HG02885 (cell line): ENCODE results near the gene GTPBP1.

ENCODE experiments used
- ATAC-seq: cut with Tn5 transposase; IDR thresholded peaks from one replicate; pipeline ENCODE4 v1.9.1; 2021; ENCODE audit warnings: mild to moderate bottlenecking; ENCODE audit not compliant: unreplicated experiment, poor library complexity

The GTPBP1 gene

DNA sequence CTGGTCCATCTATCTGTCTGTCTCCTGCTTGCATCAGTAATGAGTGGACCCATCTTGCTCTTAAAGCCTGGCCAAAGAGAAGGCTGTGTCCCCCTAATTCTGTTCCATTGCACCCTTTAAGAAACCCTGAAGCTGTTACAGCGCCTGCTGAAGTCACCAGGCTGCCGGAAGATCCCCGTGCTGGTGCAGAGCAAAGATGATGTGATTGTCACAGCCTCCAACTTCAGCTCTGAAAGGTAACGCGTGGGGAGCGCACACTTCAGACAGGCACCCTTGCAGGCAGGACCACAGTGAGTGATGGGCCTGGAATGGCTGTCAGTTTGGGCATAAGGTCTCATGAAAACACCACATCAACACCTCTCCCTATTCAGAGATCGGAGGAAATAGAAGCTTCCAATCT is 18.4 kb downstream of the GTPBP1 start:
- no peak for ATAC-seq

- ATAC-seq = no peak
Observed at GRCh38 chr22:38724926-38725571, 19.3 kb downstream of the GTPBP1 start.

GRCh38 chr22:38725900-38726655 is 20.3 kb downstream of the GTPBP1 start:
- ATAC-seq = no peak

GRCh38 chr22:38727123-38727522 is 21.4 kb downstream of the GTPBP1 start:
- ATAC-seq = no peak

GRCh38 chr22:38727530-38728451 is 22.0 kb downstream of the GTPBP1 start:
- no peak for ATAC-seq

- no peak for ATAC-seq
Observed at GRCh38 chr22:38728871-38729796, 23.4 kb downstream of the GTPBP1 start.

GRCh38 chr22:38729946-38730345 is 24.2 kb downstream of the GTPBP1 start:
- ATAC-seq = no peak

DNA sequence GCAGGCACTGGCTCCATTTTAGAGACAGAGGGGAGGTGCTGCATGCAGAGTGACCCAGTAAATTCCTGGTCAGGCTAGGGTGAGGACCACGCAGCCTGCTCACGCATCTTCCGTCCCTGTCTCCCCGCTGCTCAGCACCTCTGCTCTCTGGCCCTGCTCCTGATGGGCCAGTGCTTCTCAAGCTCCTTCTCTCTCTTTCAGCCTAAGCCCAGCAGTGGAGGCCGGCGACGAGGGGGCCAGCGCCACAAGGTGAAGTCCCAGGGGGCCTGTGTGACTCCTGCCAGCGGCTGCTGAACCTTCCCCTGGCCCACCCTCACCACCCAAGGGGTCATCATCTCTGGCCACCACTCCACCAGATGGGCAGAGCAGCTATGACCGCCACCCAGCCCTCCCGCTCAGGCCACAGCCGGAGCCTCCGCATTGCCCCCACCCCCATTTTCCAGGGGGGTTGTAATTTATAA is 24.7 kb downstream of the GTPBP1 start:
- ATAC-seq = no peak

DNA sequence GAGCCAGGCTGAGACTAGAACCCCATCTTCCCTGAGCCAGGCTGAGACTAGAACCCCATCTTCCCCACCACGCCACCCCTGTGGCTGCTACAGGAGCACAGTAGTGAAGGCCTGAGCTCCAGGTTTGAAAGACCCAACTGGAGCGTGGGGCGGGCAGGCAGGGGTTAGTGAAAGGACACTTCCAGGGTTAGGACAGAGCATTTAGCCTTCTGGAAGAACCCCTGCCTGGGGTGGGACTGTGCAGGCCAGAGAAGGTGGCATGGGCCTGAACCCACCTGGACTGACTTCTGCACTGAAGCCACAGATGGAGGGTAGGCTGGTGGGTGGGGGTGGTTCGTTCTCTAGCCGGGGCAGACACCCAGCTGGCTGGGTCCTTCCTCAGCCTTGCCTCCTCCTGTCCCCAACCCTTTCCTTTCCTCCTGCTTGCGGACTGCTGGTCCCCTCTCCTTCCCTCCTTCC is 26.0 kb downstream of the GTPBP1 start:
- no peak for ATAC-seq

- ATAC-seq = no peak
Observed at GRCh38 chr22:38732251-38732815, 26.6 kb downstream of the GTPBP1 start.

DNA sequence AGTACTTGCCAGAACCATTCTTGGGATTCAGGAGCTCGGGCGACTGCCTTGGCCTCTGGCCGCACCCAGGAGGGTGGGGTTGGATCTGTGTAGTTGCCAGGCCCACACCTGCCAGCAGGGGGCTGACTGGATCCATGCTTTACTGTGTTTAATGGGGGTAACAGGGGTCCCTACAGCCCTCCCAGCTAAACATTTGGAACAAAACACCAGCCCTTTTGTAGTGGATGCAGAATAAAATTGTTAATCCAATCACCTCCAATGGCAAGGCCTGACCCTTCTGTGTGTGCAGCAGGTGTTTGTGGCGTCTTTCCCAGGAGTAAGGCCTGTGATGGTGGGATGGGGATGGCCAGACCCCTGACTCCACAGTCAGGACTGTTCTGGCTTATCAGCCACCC is 27.6 kb downstream of the GTPBP1 start:
- no peak for ATAC-seq

GRCh38 chr22:38733724-38734381 is 28.1 kb downstream of the GTPBP1 start:
- ATAC-seq = no peak

DNA sequence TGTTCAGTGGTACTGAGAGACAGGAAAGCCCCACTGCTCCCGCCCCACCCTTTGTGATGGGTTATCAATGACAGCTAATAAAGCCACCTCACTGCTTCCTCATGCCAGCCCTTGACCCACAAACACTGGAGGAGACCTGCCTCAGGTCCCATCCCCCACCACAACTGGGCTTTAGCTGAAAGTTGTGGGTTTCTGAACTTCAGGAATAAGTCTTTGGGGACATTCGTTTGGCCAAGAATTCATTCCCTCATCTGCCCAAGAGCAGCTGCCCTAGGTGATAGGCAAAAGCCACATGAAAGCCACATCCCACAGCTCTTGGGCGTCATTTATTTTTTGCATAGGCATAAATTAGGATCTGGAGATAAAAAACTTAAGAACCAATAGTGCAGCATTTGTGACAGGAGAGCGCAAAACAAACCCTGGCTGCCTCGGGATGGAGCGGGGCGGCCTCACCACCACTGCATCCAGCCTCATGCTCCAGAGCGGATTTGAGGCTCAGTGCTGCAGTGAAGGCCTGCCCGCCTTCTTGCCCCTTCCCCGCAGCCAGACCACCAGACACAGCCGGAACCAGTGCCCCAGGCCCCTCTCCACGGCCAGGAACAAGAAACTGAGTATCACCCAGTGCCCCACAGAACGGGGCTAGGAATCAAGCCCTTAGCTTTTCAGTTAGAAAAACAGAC is 28.8 kb downstream of the GTPBP1 start:
- ATAC-seq = no peak

GRCh38 chr22:38735126-38735464 is 29.4 kb downstream of the GTPBP1 start:
- ATAC-seq = no peak

- ATAC-seq = no peak
Observed at GRCh38 chr22:38735465-38736256, 29.9 kb downstream of the GTPBP1 start.

DNA sequence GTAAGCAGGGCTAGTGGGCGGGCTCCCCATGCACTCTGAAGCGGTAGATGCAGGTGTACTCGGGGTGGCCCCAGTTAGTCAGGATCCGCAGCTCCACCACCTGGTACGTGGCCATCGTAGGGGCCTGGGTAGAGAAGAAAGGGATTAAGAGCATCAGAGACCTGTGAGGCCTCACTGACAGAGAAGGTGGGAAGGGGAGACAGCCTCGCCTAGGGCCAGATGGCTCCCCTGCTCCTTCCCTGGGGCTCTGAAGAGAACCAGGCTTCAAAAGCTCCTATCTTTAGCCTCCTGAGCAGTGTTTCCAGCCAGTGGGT is 30.5 kb downstream of the GTPBP1 start:
- no peak for ATAC-seq

DNA sequence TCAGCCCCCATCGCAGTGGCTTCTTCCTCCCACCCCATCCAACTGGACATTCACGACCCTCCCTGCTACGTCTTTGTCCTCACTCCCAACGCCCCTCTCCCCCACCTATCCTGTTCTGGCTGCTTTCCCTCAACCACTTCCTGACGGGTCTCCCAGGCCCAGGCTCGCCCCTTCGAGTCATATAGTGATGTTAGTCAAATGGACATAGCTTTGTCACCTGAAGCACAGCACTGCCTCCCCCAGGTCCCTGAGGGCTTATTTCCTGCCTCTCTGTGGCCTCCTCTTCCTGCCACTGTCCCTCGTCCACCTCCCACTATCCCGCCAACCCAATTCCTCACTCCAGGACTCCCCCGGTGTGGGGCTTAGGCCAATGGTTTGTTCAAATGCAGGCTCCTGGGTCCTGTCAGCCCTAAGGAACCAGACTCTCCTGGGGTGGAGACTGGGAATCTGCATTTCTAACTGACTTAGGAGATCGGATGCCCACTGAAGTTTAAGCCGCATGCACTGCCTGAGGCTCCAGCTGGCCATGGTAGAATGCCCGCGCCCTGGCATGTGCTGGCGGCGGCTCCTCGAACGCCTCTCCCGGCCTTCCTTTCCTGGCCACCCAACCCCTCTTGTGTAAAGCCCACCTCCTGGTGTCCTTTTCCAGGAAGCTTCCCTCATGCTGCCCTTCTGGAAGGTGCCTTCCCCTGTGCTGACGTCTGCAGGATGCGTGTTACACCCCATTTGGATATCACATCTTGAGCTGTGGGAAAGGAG is 31.7 kb downstream of the GTPBP1 start:
- no peak for ATAC-seq
